OCI-LY3 (cell line): ENCODE results near the gene CDH23.

Source experiments
- EZH2phosphoT487 ChIP-seq: fragments of 200-600 bp; shearing (Covaris generic); IDR thresholded peaks from 2 replicates; pipeline ENCODE4 v1.6.1; 2018; ENCODE audit warnings: antibody characterized with exemption, mixed run types, low read depth
- TF ChIP-seq, protein P1 (sequence below): fragments of 200-600, 300-600 bp; sonication (generic); IDR thresholded peaks from 2 replicates; pipeline ENCODE4 v1.5.1; 2014; ENCODE audit warnings: antibody characterized with exemption, low read length, low read depth

- TF ChIP-seq, protein P1, sequence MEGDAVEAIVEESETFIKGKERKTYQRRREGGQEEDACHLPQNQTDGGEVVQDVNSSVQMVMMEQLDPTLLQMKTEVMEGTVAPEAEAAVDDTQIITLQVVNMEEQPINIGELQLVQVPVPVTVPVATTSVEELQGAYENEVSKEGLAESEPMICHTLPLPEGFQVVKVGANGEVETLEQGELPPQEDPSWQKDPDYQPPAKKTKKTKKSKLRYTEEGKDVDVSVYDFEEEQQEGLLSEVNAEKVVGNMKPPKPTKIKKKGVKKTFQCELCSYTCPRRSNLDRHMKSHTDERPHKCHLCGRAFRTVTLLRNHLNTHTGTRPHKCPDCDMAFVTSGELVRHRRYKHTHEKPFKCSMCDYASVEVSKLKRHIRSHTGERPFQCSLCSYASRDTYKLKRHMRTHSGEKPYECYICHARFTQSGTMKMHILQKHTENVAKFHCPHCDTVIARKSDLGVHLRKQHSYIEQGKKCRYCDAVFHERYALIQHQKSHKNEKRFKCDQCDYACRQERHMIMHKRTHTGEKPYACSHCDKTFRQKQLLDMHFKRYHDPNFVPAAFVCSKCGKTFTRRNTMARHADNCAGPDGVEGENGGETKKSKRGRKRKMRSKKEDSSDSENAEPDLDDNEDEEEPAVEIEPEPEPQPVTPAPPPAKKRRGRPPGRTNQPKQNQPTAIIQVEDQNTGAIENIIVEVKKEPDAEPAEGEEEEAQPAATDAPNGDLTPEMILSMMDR, result no peak
- TF ChIP-seq EZH2phosphoT487, result no peak
Measured at GRCh38 chr10:71516890-71517289, 120.2 kb downstream of the CDH23 start.
